ENCODE data around the gene SPRYD4. TPM values are rescaled to one million over a fixed set of nuclear protein-coding genes. Genes with fewer than 3 reads are reported as not detected.
A peak's percentile ranks its signal among the peaks of the same experiment; 100 is the strongest.

Gene SPRYD4
- total and polyA plus RNA-seq, 9 of the 15 experiments (the other 6 are each of a cell fraction or from before 2014, with no cell fraction given) = 1.8 to 4.7 (median 2.8) TPM

- TF ChIP-seq CBX2 (IDR thresholded peaks at IDR 0.05; ENCODE audit: insufficient read depth, low read length, poor library complexity, severe bottlenecking) (no peak), SIRT6 (IDR thresholded peaks at IDR 0.05; ENCODE audit: low read depth, low read length) (no peak), BACH1 (tag; IDR thresholded peaks at IDR 0.05) (no peak), POLR2AphosphoS5 (IDR thresholded peaks at IDR 0.05; ENCODE audit: control insufficient read depth, insufficient read depth, low read depth, low read length) (peak; percentile 82), ZEB2 (IDR thresholded peaks at IDR 0.05) (0 out of 2 replicates have a peak, but pooled peaks have one; percentile 17), ZNF583 (CRISPR knock-in tag; IDR thresholded peaks at IDR 0.05) (no peak), SREBF1 (IDR thresholded peaks at IDR 0.05; ENCODE audit: borderline replicate concordance, low read depth, low read length) (no peak), CREB3 (tag; conservative IDR thresholded peaks at IDR 0.05; ENCODE audit: low read depth) (0 out of 2 replicates have a peak, but pooled peaks have one; percentile 29), KLF16 (IDR thresholded peaks at IDR 0.05) (no peak), PRDM10 (IDR thresholded peaks at IDR 0.05; ENCODE audit: partially characterized antibody) (peak; percentile 58), HCFC1 (IDR thresholded peaks at IDR 0.05; ENCODE audit: low read depth, low read length) (no peak), GABPB1 (CRISPR knock-in tag; IDR thresholded peaks at IDR 0.05) (peak; percentile 75), MTA1 (IDR thresholded peaks at IDR 0.05; ENCODE audit: borderline replicate concordance) (no peak), MBD2 (IDR thresholded peaks at IDR 0.05; ENCODE audit: borderline replicate concordance, low read depth) (no peak; the same call in none of the 2 replicates), HDAC8 (tag; IDR thresholded peaks at IDR 0.05) (peak; percentile 86; the same call in 1 of the 2 replicates), KLF1 (tag; IDR thresholded peaks at IDR 0.05) (no peak), PCBP1 (IDR thresholded peaks at IDR 0.05; ENCODE audit: low read depth, low read length, poor library complexity, severe bottlenecking) (peak; percentile 52), SREBF2 (CRISPR knock-in tag; IDR thresholded peaks at IDR 0.05) (no peak), SIN3B (IDR thresholded peaks at IDR 0.05; ENCODE audit: low read depth) (peak; percentile 50; the same call in 1 of the 2 replicates)
Observed at GRCh38 chr12:56448860-56449621, 19.3 kb upstream of the SPRYD4 start, which contains the start of gene TIMELESS (continued).

All from K562 (cell line).